Measurements from ENCODE around the gene MAPKAPK2.

The MAPKAPK2 gene

GRCh38 chr1:206635080-206635977 lies 49.4 kb upstream of the MAPKAPK2 start, which contains the start of gene DYRK3 (continued):
- TF ChIP-seq ZNF423 (tag by site-specific recombination; IDR thresholded peaks at IDR 0.05), result peak; percentile 58

GRCh38 chr1:206635978-206636345 lies 48.7 kb upstream of the MAPKAPK2 start:
- Histone ChIP-seq H3K36me3 (ENCODE audit: control insufficient read depth in 2 of 2, insufficient read depth in 1 of 2, low read length in 2 of 2) (peaks cover 8 to 18% of the 10 kb centered on the region in 2 experiments; a peak in 2 of 3 replicates), H3K9me3 (ENCODE audit: control insufficient read depth, insufficient read depth, low read depth, low read length) (no peaks in the 10 kb centered on the region), H3K27ac (ENCODE audit: extremely low read depth, low read depth, low read length) (no peak overlapping the region; the same call in 1 of the 2 replicates), H3K4me3 (ENCODE audit: low read depth, low read length) (peak overlapping the region; percentile 88), H3K4me1 (ENCODE audit: control insufficient read depth, insufficient read depth, low read length) (peaks cover 11% of the 10 kb centered on the region)
- 0 out of 2 replicates have a peak, but pooled peaks have one; percentile 18 for TF ChIP-seq ZNF335 (tag by site-specific recombination; conservative IDR thresholded peaks at IDR 0.05)
- no peak for TF ChIP-seq ZBTB21 (tag by site-specific recombination; IDR thresholded peaks at IDR 0.05)
- TF ChIP-seq ZNF670 (tag by site-specific recombination; IDR thresholded peaks at IDR 0.05; ENCODE audit: low read depth), result no peak
- ChIA-PET POLR2A (interaction anchor here (0.6 to 2.4 kb wide), 6 partner anchors 12 to 1232 kb away, joined by 3 to 19 read pairs (median 6); partner anchors contain the start of gene EIF2D), CTCF (interaction anchor here (0.8 to 12.7 kb wide), 8 partner anchors 23 to 346 kb away, joined by 3 to 380 read pairs (median 8); partner anchors contain the start of gene EIF2D)

DNA sequence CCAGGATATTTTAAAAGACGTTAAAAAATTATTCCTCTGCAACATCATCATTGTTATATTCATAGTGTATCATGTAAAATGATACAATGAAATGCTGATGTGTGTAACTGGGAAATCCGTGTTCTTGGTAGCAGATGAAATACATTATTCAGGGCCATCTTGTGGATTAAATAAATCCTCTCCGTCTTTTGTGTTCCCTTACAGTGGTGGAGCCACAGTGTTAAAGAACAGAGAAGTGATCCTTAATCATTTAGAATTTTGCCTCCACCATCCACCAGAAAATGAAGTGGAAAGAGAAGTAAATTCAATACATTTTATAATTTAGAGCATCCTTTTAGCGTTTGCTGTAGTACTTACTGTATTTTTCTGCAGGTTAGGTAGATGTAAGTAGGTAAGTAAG lies 48.0 kb upstream of the MAPKAPK2 start:
- Histone ChIP-seq H3K27ac (ENCODE audit: extremely low read depth, low read depth, low read length) (no peak overlapping the region), H3K9me3 (ENCODE audit: control insufficient read depth, insufficient read depth, low read depth, low read length) (no peaks in the 10 kb centered on the region), H3K36me3 (ENCODE audit: control insufficient read depth in 2 of 2, insufficient read depth in 1 of 2, low read length in 2 of 2) (peaks cover 8 to 19% of the 10 kb centered on the region in 2 experiments; a peak in 2 of 3 replicates), H3K4me3 (ENCODE audit: low read depth, low read length) (no peak overlapping the region), H3K4me1 (ENCODE audit: control insufficient read depth, insufficient read depth, low read length) (peaks cover 11% of the 10 kb centered on the region)
- ChIA-PET CTCF (interaction anchor here (0.9 to 3.1 kb wide), 5 partner anchors 21 to 346 kb away, joined by 3 to 15 read pairs (median 5); no protein-coding TSS in a partner anchor), POLR2A (interaction anchor here (0.7 to 2.4 kb wide), 2 partner anchors 27 to 48 kb away, joined by 3 to 7 read pairs; no protein-coding TSS in a partner anchor)
- no peak for TF ChIP-seq ZBTB1 (tag by site-specific recombination; IDR thresholded peaks at IDR 0.05)
- peak; percentile 10; the same call in 1 of the 2 replicates for TF ChIP-seq ZBTB20 (tag by site-specific recombination; IDR thresholded peaks at IDR 0.05)
- TF ChIP-seq ZNF510 (tag by site-specific recombination; IDR thresholded peaks at IDR 0.05; ENCODE audit: insufficient replicate concordance), result no peak
- no peak for TF ChIP-seq SETDB1 (IDR thresholded peaks at IDR 0.05; ENCODE audit: insufficient read length, low read length)
- TF ChIP-seq KLF9 (tag by site-specific recombination; IDR thresholded peaks at IDR 0.05; ENCODE audit: low read depth), result no peak
- TF ChIP-seq ZNF701 (tag by site-specific recombination; IDR thresholded peaks at IDR 0.05), result no peak
- peak; percentile 39; the same call in 1 of the 2 replicates for TF ChIP-seq ZNF335 (tag by site-specific recombination; conservative IDR thresholded peaks at IDR 0.05)
- TF ChIP-seq ZNF10 (tag by site-specific recombination; IDR thresholded peaks at IDR 0.05), result no peak

DNA sequence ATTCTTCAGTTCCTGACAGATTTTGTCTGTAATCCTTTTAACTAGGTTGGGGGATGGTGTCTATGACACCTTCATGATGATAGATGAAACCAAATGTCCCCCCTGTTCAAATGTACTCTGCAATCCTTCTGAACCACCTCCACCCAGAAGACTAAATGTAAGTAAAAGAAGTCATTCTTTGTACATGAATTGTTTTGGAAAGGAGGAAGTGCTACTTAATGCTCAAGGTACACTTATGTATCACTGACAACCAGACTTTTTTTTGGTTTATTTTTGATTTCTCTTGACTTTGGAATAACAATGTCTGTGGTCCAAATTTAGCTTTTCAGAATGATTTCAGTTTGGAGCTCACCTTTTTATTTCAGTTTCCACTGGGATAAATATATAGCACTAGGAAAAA lies 47.1 kb upstream of the MAPKAPK2 start:
- ChIA-PET POLR2A (interaction anchor here (0.5 to 0.7 kb wide), 2 partner anchors 11 to 47 kb away, joined by 3 read pairs; no protein-coding TSS in a partner anchor), CTCF (interaction anchor here (1.1 to 2.5 kb wide), 3 partner anchors 27 to 158 kb away, joined by 3 to 14 read pairs (median 4); no protein-coding TSS in a partner anchor)
- H3K27ac ChIP-seq (ENCODE audit: extremely low read depth, low read depth, low read length), result no peak overlapping the region
- H3K9me3 ChIP-seq (ENCODE audit: control insufficient read depth, insufficient read depth, low read depth, low read length), result no peaks in the 10 kb centered on the region
- no peak overlapping the region for H3K4me3 ChIP-seq (ENCODE audit: low read depth, low read length)
- H3K4me1 ChIP-seq (ENCODE audit: control insufficient read depth, insufficient read depth, low read length), result peaks cover 11% of the 10 kb centered on the region
- peaks cover 8 to 19% of the 10 kb centered on the region in 2 experiments; a peak in 2 of 3 replicates for H3K36me3 ChIP-seq (ENCODE audit: control insufficient read depth in 2 of 2, insufficient read depth in 1 of 2, low read length in 2 of 2)
- TF ChIP-seq ZNF426 (tag by site-specific recombination; IDR thresholded peaks at IDR 0.05) (no peak), ZNF292 (tag by site-specific recombination; IDR thresholded peaks at IDR 0.05; ENCODE audit: borderline replicate concordance, low read depth) (no peak), ZNF174 (tag by site-specific recombination; IDR thresholded peaks at IDR 0.05) (no peak), ZNF148 (tag by site-specific recombination; IDR thresholded peaks at IDR 0.05; ENCODE audit: borderline replicate concordance) (no peak), ZNF341 (tag by site-specific recombination; IDR thresholded peaks at IDR 0.05; ENCODE audit: low read depth) (no peak), MYNN (tag by site-specific recombination; IDR thresholded peaks at IDR 0.05; ENCODE audit: borderline replicate concordance) (no peak), ZNF792 (tag by site-specific recombination; IDR thresholded peaks at IDR 0.05) (no peak), GFI1B (tag by site-specific recombination; IDR thresholded peaks at IDR 0.05) (no peak), ZNF335 (tag by site-specific recombination; conservative IDR thresholded peaks at IDR 0.05) (no peak), ZBTB10 (tag by site-specific recombination; IDR thresholded peaks at IDR 0.05) (no peak)
- TF ChIP-seq, protein P1, sequence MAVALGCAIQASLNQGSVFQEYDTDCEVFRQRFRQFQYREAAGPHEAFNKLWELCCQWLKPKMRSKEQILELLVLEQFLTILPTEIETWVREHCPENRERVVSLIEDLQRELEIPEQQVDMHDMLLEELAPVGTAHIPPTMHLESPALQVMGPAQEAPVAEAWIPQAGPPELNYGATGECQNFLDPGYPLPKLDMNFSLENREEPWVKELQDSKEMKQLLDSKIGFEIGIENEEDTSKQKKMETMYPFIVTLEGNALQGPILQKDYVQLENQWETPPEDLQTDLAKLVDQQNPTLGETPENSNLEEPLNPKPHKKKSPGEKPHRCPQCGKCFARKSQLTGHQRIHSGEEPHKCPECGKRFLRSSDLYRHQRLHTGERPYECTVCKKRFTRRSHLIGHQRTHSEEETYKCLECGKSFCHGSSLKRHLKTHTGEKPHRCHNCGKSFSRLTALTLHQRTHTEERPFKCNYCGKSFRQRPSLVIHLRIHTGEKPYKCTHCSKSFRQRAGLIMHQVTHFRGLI (tag by site-specific recombination; IDR thresholded peaks at IDR 0.05), result no peak

All from HEK293 (cell line).